Effector memory CD8-positive, alpha-beta T cell (primary cell): ENCODE results near the gene KIF2C.
"Not testable (repeated sequence)": the region's sequence is repeated elsewhere in the genome, so short reads cannot be mapped to it uniquely, and the experiment has no call there.

Experiments
- ATAC-seq: fragments of 150-1000 bp; cut with Tn5 transposase; replicated peaks from 2 replicates; pipeline ENCODE4 v1.10.0; 2021; ENCODE audit warnings: mild to moderate bottlenecking, moderate library complexity
- DNase-seq, 3 experiments: peaks; one replicate each; pipeline ENCODE4 v3.0.0; 2021
- H3K27ac Mint-ChIP-seq, 2 donors: one replicate each; pipeline ENCODE4 v1.8.0; 2022; ENCODE audit warnings: mild to moderate bottlenecking in 2 of 2, mixed read lengths in 2 of 2, moderate library complexity in 2 of 2
- H3K27me3 Mint-ChIP-seq, 2 donors: one replicate each; pipeline ENCODE4 v1.8.0; 2022; ENCODE audit warnings: mixed read lengths in 2 of 2
- H3K36me3 Mint-ChIP-seq: one replicate; pipeline ENCODE4 v1.8.0; 2022; ENCODE audit warnings: mild to moderate bottlenecking, moderate library complexity, mixed read lengths; ENCODE audit not compliant: insufficient read depth
- H3K4me1 Mint-ChIP-seq, 2 donors: one replicate each; pipeline ENCODE4 v1.8.0; 2022; ENCODE audit warnings: low read depth in 2 of 2, mixed read lengths in 2 of 2
- H3K4me3 Mint-ChIP-seq, 2 donors: one replicate each; pipeline ENCODE4 v1.8.0; 2022; ENCODE audit warnings: mild to moderate bottlenecking in 2 of 2, mixed read lengths in 2 of 2, moderate library complexity in 2 of 2
- H3K9me3 Mint-ChIP-seq, 2 donors: one replicate each; pipeline ENCODE4 v1.8.0; 2022; ENCODE audit warnings: mixed read lengths in 2 of 2

KIF2C gene

DNA sequence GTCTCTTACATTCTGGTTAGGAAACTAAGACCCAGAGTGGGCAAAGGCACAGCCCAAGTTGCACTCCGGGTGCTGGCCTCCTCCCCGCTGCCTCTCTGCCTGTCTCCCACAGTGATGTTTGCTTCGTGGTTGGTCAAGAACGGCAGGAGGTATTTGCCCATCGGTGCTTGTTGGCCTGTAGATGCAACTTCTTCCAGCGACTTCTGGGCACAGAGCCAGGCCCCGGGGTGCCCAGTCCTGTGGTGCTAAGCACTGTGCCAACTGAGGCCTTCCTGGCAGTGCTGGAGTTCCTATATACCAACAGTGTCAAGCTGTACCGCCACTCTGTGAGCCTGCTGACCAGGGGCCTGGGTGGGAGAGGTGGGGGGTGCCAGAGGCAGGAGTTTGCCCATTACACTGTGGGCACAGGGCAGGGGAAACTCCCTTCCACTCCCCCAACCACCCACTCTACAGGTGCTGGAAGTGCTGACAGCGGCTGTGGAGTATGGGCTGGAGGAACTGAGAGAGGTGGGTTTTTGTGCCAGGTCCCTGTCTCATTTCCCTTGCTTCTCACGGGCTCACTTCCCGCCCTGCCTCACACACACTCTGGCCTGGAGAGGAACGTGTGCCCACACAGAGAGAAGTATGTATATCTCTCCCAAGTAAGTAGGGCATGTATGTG, 70.6 kb downstream of the KIF2C start:
- ATAC-seq: no peak
- H3K4me3 Mint-ChIP-seq: peak overlapping the region; percentile 72 to 76
- peak overlapping the region; percentile 98 to 99 for H3K27ac Mint-ChIP-seq
- H3K9me3 Mint-ChIP-seq: no peaks in the 10 kb centered on the region
- H3K27me3 Mint-ChIP-seq: no peaks in the 10 kb centered on the region
- H3K4me1 Mint-ChIP-seq: peaks cover 56 to 61% of the 10 kb centered on the region in 2 donors
- DNase-seq: no peak
- peaks cover 89% of the 10 kb centered on the region for H3K36me3 Mint-ChIP-seq

DNA sequence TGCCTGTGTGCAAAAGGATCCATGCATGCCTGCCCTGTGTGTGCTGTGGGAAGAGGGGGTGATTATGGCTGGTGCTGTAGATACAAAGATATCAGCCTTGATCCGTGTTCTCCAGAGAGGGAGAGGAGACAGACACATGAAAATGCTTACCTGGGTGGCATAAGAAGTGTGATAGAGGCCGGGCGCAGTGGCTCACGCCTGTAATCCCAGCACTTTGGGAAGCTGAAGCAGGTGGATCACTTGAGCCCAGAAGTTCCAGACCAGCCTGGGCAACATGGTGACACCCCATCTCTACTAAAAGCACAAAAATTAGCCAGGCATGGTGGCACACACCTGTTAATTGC, 71.1 kb downstream of the KIF2C start:
- not testable (repeated sequence) for DNase-seq, H3K27me3 Mint-ChIP-seq, ATAC-seq, H3K9me3 Mint-ChIP-seq
- Mint-ChIP-seq H3K4me1 (peaks cover 58 to 62% of the 10 kb centered on the region in 2 donors), H3K36me3 (peaks cover 84% of the 10 kb centered on the region), H3K27ac (peak overlapping the region; percentile 98 to 99), H3K4me3 (peak overlapping the region; percentile 54 to 76)

DNA sequence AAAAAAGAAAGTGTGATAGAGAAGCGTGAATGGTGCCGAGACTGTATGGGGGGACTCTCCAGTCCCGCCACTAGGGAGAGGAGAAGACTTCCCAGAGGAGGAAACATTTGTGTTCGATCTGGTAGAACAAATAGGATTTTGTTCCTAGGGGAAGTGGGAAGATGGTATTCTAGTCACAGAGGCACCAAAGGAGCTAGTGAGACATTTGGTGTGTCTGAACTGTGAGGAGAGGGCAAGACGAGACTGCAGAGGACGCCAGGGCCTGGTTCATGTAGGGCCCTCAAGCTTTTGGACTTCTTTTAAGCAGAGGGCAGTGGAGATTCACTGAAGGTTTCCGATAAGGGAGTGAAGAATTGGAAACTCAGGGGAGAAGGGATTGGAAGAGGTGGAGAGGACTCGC, 71.6 kb downstream of the KIF2C start:
- Mint-ChIP-seq H3K36me3 (peaks cover 80% of the 10 kb centered on the region), H3K4me1 (peaks cover 58 to 62% of the 10 kb centered on the region in 2 donors), H3K27ac (peak overlapping the region; percentile 98 to 99), H3K4me3 (peak overlapping the region; percentile 54 to 76), H3K9me3 (no peaks in the 10 kb centered on the region), H3K27me3 (no peaks in the 10 kb centered on the region)
- no peak for ATAC-seq
- no peak for DNase-seq

DNA sequence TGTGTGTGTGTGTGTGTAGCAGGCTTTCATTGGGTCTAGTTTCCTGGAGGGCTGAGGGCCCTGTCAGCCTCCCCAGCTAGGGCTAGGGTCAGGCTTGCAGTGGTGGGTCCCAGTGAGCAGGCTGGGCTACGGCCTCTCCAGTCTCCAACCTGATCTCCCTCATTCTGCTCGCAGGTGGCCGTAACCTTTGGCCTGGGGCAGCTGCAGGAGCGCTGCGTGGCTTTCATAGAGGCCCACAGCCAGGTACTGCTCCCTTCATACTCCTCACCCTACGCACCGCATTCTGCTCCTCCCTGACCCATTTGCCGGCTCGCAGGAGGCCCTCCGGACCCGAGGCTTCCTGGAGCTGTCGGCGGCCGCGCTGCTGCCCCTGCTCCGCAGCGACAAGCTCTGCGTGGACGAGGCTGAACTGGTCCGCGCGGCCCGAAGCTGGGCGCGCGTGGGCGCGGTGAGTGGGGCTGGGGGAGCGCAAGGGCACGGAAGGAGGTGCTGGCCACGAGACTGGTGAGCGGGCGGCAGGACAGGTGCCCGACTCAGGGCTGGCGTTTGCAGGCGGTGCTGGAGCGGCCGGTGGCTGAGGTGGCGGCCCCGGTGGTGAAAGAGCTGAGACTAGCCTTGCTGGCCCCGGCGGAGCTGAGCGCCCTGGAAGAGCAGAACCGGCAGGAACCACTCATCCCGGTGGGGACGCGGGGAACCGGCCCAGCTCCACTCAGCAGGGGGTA, 73.3 kb downstream of the KIF2C start:
- H3K4me3 Mint-ChIP-seq: peak overlapping the region; percentile 78 to 92
- H3K4me1 Mint-ChIP-seq: peaks cover 46 to 53% of the 10 kb centered on the region in 2 donors
- no peak for ATAC-seq
- no peak for DNase-seq
- no peaks in the 10 kb centered on the region for H3K9me3 Mint-ChIP-seq
- H3K27me3 Mint-ChIP-seq: no peaks in the 10 kb centered on the region
- peak overlapping the region; percentile 97 to 99 for H3K27ac Mint-ChIP-seq
- peaks cover 64% of the 10 kb centered on the region for H3K36me3 Mint-ChIP-seq

DNA sequence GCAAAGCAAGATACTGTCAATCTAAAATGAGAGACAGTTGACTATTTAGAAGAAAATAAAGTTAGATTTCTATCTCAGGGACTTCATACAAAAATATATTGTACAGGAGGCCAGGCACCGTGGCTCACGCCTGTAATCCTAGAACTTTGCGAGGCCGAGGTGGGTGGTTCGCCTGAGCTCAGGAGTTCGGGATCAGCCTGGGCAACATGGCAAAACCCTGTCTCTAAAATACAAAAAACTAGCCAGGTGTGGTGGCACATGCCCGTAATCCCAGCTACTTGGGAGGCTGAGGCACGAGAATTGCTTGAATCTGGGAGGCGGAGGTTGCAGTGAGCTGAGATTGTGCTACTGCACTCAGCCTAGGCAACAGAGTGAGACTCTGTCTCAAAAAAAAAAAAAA, 76.3 kb downstream of the KIF2C start:
- Mint-ChIP-seq H3K4me3 (peak overlapping the region in 1 of 2 donors; percentile 78), H3K4me1 (peaks cover 44 to 46% of the 10 kb centered on the region in 2 donors), H3K36me3 (peaks cover 55% of the 10 kb centered on the region)
- not testable (repeated sequence) for H3K27me3 Mint-ChIP-seq, DNase-seq, H3K9me3 Mint-ChIP-seq, ATAC-seq, H3K27ac Mint-ChIP-seq

DNA sequence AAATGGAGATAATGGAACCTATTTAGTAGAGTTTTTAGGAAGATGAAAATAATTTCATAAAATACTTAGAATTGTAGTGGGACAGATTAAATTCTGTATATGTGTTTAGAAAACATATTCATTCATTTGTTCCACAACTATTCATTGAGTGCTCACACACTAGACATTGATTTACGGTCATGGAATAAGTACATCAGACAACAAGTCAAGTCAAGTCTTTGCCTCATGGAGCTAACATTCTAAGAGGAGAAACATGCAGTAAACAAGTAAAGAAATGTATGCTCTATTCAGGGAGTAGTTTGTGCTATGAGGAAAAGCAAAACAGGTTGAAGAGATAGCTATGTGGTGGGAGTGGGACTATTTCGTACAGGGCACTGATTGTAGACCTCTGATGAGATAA, 77.7 kb downstream of the KIF2C start:
- H3K4me3 Mint-ChIP-seq: peak overlapping the region in 1 of 2 donors; percentile 93
- DNase-seq: no peak
- H3K4me1 Mint-ChIP-seq: peaks cover 37 to 40% of the 10 kb centered on the region in 2 donors
- peaks cover 43% of the 10 kb centered on the region for H3K36me3 Mint-ChIP-seq
- no peak for ATAC-seq
- H3K27ac Mint-ChIP-seq: peak overlapping the region in 1 of 2 donors; percentile 100
- H3K9me3 Mint-ChIP-seq: no peaks in the 10 kb centered on the region
- no peaks in the 10 kb centered on the region for H3K27me3 Mint-ChIP-seq
